HG03095 (cell line): Measurements from ENCODE around the gene CCDC51.
A peak's percentile ranks its signal among the peaks of the same experiment; 100 is the strongest.
"Not testable (repeated sequence)": the region's sequence is repeated elsewhere in the genome, so short reads cannot be mapped to it uniquely, and the experiment has no call there.

Experiments
- ATAC-seq: cut with Tn5 transposase; IDR thresholded peaks from one replicate; pipeline ENCODE4 v1.9.1; 2021; ENCODE audit warnings: moderate library complexity; ENCODE audit not compliant: unreplicated experiment

Gene CCDC51

GRCh38 chr3:48439820-48440589 lies at the start of gene CCDC51, which contains the start of gene TMA7:
Gene CCDC51, minus strand, starts transcription at chr3:48440119. Its CDS starts 4,991 bp downstream, at chr3:48435128.
Gene TMA7, plus strand, starts transcription at chr3:48440257. Its CDS starts 40 bp downstream, at chr3:48440297.
- ATAC-seq: peak; percentile 88

DNA sequence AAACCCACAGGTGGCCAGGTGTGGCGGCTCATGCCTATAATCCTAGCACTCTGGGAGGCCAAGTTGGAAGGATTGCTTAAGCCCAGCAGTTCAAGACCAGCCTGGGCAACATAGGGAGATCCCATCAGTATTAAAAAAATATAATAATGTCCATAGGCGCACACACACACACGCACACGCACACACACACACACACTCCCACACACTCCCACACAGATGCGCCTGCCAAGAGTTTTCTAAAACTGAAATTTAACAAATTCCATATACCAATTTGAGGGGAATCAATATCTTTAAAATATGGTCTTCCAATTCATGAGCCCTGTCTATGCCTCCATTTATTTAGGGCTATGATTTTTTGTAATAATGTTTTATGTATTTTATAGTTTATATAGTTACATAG lies 47.0 kb upstream of the CCDC51 start:
- no peak for ATAC-seq

- ATAC-seq: not testable (repeated sequence)
These were observed 42.9 kb upstream of the CCDC51 start for GRCh38 chr3:48482822-48483221.

GRCh38 chr3:48480891-48481290 lies 41.0 kb upstream of the CCDC51 start:
- not testable (repeated sequence) for ATAC-seq

GRCh38 chr3:48478626-48479555 lies 39.0 kb upstream of the CCDC51 start:
- no peak for ATAC-seq

- ATAC-seq: no peak
These were observed 38.1 kb upstream of the CCDC51 start for GRCh38 chr3:48477959-48478520.

DNA sequence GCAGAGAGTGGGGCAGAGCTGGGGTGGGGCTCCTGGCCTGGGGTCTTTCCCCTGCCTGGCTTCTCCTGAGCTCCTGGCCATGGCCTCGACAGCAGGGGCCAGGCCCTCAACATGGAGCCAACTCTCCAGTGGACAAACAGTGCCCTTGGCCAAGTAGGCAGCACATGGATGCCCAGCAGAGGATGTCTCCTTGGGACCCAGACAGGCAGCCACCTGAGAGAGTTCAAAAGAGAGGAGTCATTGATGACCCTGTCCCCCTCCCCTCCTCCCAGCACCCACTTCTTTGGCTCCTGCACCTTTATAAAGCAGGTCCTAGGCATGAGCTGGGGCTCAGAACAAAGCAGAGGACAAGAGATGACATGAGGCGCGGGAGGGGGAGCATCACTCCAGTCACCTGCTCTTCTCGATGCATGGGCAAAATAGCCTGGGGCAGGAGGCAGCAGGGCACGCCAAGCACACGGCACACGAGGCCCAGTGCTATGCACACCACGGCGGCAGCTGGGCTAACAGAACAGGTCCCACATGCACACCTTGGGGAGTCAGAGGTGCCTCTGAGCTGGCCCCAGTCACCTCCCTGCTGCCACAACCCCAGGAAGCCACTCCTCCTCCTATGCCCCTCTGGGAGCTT lies 36.6 kb upstream of the CCDC51 start:
- no peak for ATAC-seq

DNA sequence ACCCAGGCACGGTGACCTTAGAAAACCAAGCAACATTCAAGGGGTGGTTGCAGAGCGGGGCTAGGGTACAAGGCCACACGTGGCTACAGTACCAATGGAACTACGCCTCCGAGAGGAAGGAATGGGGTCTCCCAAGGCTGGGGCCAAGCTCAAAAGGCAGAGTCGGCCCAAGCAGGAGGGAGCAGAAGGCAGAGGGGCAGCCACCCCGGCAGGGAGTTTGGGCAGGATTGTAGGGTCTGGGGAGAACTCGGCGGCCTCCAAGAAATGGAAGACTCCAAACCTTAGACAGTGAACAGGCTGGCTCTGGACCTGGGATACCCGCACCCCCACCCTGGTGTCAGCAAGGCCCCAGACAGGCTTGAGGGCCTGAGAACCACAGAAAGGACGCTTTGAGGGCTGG lies 35.3 kb upstream of the CCDC51 start:
- ATAC-seq: no peak

GRCh38 chr3:48474619-48475018 lies 34.7 kb upstream of the CCDC51 start:
- ATAC-seq: no peak

DNA sequence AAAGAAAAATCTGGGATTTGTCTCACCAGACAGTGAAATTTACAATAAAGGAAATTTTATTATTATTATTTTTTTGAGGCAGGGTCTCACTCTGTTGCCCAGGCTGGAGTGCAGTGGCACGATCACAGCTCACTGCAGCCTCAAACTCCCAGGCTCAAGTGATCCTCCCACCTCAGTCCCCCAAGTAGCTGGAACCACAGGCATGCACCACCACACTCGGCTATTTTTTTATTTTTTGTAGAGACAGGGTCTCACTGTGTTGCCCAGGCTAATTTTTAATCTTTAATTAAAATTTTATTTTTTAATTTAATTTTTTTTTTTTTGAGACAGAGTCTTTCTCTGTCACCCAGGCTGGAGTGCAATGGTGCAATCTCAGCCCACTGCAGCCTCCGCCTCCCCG lies 34.1 kb upstream of the CCDC51 start:
- ATAC-seq: not testable (repeated sequence)

GRCh38 chr3:48473617-48473952 lies 33.7 kb upstream of the CCDC51 start:
- ATAC-seq: no peak

DNA sequence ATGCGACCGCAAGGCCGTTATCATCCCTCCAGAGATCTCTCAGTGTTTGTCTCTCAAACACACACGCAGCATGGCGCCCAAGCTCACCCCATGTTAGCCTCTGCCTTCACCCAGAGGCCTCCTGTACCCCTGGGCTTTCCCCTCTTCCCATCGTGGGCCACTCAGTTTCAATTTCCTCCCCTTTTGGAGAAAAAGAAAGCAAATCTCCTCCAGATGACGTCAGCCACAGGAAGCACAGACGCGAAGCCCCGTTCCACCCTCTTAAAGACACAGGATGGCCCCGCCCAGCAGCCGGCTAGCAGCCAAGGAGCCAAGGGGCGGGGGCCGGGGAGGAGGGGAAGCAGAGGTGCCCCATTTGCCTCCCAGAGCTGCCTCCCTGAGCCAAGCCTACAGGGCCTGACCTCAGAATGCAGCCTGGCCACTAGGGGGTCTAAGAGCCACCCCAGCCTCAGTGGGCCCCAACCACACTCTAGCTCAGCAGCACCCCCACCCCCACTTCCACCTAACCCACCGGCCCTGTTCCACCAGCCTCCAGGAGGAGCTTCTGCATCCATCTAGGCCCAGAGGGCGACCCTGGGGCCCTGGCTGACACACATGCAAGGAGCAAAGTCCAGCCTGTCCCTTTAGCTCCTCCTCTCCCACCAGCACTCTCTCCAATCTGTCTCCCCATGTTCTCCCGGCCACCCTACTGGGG lies 33.2 kb upstream of the CCDC51 start:
- peak; percentile 71 for ATAC-seq

DNA sequence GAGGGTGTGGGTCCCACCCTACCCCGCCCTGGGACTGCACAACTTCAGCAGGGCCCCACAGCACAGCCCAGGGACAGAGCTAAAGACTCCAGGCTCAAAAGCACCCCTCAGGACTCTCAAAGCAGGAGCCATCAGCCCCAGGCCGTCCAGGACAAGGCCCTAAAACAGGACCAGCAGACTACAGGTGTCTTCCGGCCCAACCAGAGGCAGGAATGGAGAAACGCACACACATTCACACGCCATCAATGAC lies 32.7 kb upstream of the CCDC51 start:
- peak; percentile 20 for ATAC-seq

- no peak for ATAC-seq
These were observed 30.4 kb upstream of the CCDC51 start for GRCh38 chr3:48470286-48470685.

- no peak for ATAC-seq
These were observed 29.4 kb upstream of the CCDC51 start for GRCh38 chr3:48469046-48469915.

DNA sequence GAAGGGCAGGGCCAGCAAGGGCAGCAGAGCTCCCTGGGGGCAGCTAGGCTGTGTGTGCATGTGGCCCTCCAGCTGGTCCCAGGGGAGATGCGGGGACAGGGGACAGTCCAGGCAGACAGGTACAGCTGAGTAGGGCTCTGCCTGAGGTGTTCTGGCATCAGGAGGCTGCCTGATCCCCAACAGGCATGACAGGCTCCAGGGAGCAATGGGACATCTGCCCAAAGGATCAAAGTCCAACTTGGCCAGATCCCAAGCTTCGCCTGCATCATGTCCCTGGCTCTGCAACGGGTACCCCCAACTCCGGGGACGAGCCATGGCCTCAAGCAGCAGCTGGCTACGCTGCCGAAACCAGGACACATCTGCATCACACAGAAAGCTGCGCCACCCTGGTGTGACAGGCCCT lies 28.4 kb upstream of the CCDC51 start:
- ATAC-seq: no peak

DNA sequence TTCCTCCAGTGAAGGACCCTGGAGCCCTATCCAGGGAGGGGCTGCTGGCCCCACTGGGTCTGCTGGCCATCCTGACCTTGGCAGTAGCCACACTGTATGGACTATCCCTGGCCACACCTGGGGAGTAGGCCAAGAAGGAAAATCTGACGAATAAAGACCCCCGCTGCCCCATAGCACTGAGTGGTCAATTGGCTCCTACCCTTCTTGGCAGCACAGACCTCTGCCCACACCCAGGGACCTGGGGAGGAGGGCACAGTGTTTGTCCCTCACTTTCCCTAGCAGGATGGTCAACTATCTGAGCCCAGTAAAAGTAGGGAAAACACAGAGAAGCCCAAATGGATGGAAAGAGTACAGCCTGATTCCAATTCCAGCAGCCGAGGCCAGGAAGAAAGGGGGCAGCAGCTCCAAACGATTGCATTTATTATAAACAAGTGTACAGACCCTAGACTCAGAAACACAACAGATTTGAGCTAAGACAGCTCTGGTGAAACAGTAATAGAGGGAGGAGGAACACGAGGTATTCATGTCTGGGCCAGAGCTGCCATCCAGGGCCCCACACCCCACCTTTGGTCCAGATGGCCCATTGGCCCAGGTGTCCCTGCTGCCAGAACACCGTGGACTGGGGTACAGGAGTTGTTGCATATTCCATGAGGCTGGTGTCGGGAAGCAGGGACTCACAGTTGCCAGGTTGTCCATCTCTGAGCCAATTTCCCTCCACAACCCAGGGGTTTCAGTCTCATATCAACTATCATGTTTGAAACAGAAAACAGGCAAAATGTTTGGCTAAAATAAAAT lies 27.8 kb upstream of the CCDC51 start:
- no peak for ATAC-seq

- no peak for ATAC-seq
These were observed 27.2 kb upstream of the CCDC51 start for GRCh38 chr3:48467110-48467454.
